Measurements from ENCODE around the gene CPNE1. TPM values are rescaled to one million over a fixed set of nuclear protein-coding genes. Genes with fewer than 3 reads are reported as not detected.

Gene CPNE1
- total RNA-seq, 1 experiment from 2014 or later: 333 TPM

DNA sequence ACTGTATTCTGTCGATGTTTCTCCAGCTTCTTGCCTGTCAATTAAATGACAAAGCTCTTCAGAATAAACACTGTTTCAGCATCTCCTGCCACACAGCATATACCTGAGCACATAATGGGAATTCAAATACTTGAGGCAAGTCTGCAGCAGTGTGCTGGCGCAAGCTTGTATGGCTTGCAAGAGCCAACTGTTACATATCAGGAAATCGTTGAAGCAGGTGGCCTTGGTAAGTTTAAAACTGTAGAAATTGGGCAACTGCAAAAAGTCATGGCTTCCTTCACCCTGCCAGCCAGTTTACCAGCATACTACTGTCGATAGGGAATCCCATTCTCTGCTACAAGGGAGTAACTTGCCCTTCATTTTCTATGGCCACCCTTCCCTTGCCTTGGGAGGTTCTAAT is 23.0 kb downstream of the CPNE1 start:
- no TSS peak for BruUV-seq (replicated peaks)
- CTCF ChIA-PET: no interaction called here
- intact Hi-C loops (cut with micrococcal nuclease): no loop called here
- H2AFZ ChIP-seq (ENCODE audit: low read depth, low read length, poor library complexity, severe bottlenecking): no peak overlapping the region
- H3K27ac ChIP-seq (ENCODE audit: low read depth, low read length): no peak overlapping the region
- H3K9ac ChIP-seq (ENCODE audit: low read length): no peak overlapping the region
- peaks cover 16% of the 10 kb centered on the region; the same call in 1 of the 2 replicates for H4K20me1 ChIP-seq (ENCODE audit: insufficient read depth)
- DNase-seq (ENCODE audit: low read depth, low spot score): no peak
- no peaks in the 10 kb centered on the region for H3K4me1 ChIP-seq (ENCODE audit: control insufficient read depth in 1 of 2, insufficient read depth in 2 of 2, low read length in 2 of 2)
- no peak for ATAC-seq
- peaks cover 97% of the 10 kb centered on the region for H3K79me2 ChIP-seq (ENCODE audit: insufficient read depth, low read length)
- H3K36me3 ChIP-seq (ENCODE audit: control insufficient read depth in 1 of 2, insufficient read depth in 2 of 2, low read length in 2 of 2): no peaks in the 10 kb centered on the region
- H3K4me3 ChIP-seq (replicated peaks in 1 of 2; ENCODE audit: low read depth in 1 of 2, low read length in 2 of 2): no peak overlapping the region
- H3K4me2 ChIP-seq (ENCODE audit: low read length): no peak overlapping the region
- TF ChIP-seq ZNF274 (IDR thresholded peaks at IDR 0.05; ENCODE audit: low read depth, low read length): no peak
- TF ChIP-seq CBX3 (IDR thresholded peaks at IDR 0.05; ENCODE audit: low read depth): no peak
- no peak for TF ChIP-seq EZH2phosphoT487 (IDR thresholded peaks at IDR 0.05; ENCODE audit: borderline replicate concordance)
- TF ChIP-seq, protein P1, sequence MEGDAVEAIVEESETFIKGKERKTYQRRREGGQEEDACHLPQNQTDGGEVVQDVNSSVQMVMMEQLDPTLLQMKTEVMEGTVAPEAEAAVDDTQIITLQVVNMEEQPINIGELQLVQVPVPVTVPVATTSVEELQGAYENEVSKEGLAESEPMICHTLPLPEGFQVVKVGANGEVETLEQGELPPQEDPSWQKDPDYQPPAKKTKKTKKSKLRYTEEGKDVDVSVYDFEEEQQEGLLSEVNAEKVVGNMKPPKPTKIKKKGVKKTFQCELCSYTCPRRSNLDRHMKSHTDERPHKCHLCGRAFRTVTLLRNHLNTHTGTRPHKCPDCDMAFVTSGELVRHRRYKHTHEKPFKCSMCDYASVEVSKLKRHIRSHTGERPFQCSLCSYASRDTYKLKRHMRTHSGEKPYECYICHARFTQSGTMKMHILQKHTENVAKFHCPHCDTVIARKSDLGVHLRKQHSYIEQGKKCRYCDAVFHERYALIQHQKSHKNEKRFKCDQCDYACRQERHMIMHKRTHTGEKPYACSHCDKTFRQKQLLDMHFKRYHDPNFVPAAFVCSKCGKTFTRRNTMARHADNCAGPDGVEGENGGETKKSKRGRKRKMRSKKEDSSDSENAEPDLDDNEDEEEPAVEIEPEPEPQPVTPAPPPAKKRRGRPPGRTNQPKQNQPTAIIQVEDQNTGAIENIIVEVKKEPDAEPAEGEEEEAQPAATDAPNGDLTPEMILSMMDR (IDR thresholded peaks at IDR 0.05 in 2 of 3, conservative IDR thresholded peaks at IDR 0.05 in 1 of 3; ENCODE audit: borderline replicate concordance in 1 of 3, insufficient read depth in 1 of 3, low read depth in 2 of 3, low read length in 2 of 3): no peak
- TF ChIP-seq, protein P2, sequence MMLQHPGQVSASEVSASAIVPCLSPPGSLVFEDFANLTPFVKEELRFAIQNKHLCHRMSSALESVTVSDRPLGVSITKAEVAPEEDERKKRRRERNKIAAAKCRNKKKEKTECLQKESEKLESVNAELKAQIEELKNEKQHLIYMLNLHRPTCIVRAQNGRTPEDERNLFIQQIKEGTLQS (IDR thresholded peaks at IDR 0.05): no peak
- TF ChIP-seq JUND (IDR thresholded peaks at IDR 0.05): no peak
- TF ChIP-seq FOSL1 (IDR thresholded peaks at IDR 0.05; ENCODE audit: low read depth): no peak
- TF ChIP-seq EZH2 (IDR thresholded peaks at IDR 0.05): no peak
- TF ChIP-seq SP1 (IDR thresholded peaks at IDR 0.05; ENCODE audit: low read depth): no peak
- no peak for TF ChIP-seq ZFX (IDR thresholded peaks at IDR 0.05)
- no peak for TF ChIP-seq SRF (IDR thresholded peaks at IDR 0.05; ENCODE audit: low read depth)
- TF ChIP-seq, protein P3, sequence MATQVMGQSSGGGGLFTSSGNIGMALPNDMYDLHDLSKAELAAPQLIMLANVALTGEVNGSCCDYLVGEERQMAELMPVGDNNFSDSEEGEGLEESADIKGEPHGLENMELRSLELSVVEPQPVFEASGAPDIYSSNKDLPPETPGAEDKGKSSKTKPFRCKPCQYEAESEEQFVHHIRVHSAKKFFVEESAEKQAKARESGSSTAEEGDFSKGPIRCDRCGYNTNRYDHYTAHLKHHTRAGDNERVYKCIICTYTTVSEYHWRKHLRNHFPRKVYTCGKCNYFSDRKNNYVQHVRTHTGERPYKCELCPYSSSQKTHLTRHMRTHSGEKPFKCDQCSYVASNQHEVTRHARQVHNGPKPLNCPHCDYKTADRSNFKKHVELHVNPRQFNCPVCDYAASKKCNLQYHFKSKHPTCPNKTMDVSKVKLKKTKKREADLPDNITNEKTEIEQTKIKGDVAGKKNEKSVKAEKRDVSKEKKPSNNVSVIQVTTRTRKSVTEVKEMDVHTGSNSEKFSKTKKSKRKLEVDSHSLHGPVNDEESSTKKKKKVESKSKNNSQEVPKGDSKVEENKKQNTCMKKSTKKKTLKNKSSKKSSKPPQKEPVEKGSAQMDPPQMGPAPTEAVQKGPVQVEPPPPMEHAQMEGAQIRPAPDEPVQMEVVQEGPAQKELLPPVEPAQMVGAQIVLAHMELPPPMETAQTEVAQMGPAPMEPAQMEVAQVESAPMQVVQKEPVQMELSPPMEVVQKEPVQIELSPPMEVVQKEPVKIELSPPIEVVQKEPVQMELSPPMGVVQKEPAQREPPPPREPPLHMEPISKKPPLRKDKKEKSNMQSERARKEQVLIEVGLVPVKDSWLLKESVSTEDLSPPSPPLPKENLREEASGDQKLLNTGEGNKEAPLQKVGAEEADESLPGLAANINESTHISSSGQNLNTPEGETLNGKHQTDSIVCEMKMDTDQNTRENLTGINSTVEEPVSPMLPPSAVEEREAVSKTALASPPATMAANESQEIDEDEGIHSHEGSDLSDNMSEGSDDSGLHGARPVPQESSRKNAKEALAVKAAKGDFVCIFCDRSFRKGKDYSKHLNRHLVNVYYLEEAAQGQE (IDR thresholded peaks at IDR 0.05; ENCODE audit: low read depth): no peak
- no peak for TF ChIP-seq YY1 (IDR thresholded peaks at IDR 0.05; ENCODE audit: extremely low read depth, insufficient replicate concordance, low read depth, low read length)
- no peak for TF ChIP-seq RAD21 (IDR thresholded peaks at IDR 0.05; ENCODE audit: low read depth)
- POLR2A ChIA-PET: no interaction called here
- RAD21 ChIA-PET (ENCODE audit: low non-redundant PET in 1 of 2, low total read pairs in 2 of 2, uncharacterized antibody in 2 of 2, unreplicated experiment in 2 of 2): interaction anchor here in 1 of 2 experiments (0.7 kb wide), 1 partner anchor 233 kb away, joined by 3 read pairs; no protein-coding TSS in a partner anchor
- no peaks in the 10 kb centered on the region for H3K9me2 ChIP-seq (ENCODE audit: insufficient read depth)
- H3K27me3 ChIP-seq (ENCODE audit: insufficient read depth, low read length): no peaks in the 10 kb centered on the region
- H3K9me3 ChIP-seq (ENCODE audit: control insufficient read depth in 1 of 2, insufficient read depth in 1 of 2, low read depth in 1 of 2, low read length in 2 of 2): no peaks in the 10 kb centered on the region

Data from HCT116 (cell line).